ENCODE results near the gene NSUN2.
A peak's percentile ranks its signal among the peaks of the same experiment; 100 is the strongest.

DNA sequence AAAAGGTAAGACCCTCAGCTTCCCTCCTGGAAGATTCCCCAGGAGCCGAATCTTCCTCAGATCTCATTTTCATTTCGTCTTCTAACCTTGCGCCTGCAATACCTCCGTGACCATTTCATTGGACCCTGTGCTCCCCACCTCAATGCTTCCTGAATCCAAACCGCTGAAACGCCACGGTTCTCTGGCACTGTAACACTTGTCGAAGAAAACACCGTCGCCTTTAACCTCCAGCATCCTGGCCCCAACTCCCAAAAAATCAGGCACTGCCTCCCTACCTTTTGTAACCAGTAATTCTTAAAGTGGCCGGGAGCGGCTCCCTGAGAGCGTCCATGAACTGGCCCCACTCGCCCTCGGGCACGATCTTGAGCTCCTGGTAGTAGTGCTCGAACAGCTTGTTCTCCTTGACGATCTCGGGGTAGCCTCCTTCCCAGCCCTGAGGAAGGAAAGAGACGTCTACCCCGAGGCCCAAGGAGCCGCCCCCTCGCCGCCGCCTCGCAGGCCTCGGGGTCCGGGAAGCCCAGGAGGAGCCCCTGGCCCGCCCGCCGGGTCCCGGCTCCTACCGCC, 438 bp downstream of the NSUN2 start:
- TF ChIP-seq CTCF (IDR thresholded peaks at IDR 0.05; ENCODE audit: extremely low read depth in 1 of 2, insufficient read depth in 1 of 2, low read depth in 1 of 2, low read length in 2 of 2) (peak in 1 of 2 donors; percentile 9), POLR2A (IDR thresholded peaks at IDR 0.05; ENCODE audit: low read depth, low read length) (no peak), GATA2 (IDR thresholded peaks at IDR 0.05; ENCODE audit: insufficient read depth, insufficient read length, low read depth, low read length) (no peak), EZH2 (IDR thresholded peaks at IDR 0.05; ENCODE audit: borderline replicate concordance, low read depth, low read length, severe bottlenecking) (no peak), POLR2AphosphoS5 (IDR thresholded peaks at IDR 0.05; ENCODE audit: insufficient read depth, low read depth, low read length) (no peak), MYC (IDR thresholded peaks at IDR 0.05; ENCODE audit: low read depth, low read length) (no peak), MAX (IDR thresholded peaks at IDR 0.05; ENCODE audit: insufficient read depth, insufficient read length) (no peak)
